HepG2 (cell line): Measurements from ENCODE around the gene DNAJB6. TPM values are rescaled to one million over a fixed set of nuclear protein-coding genes. Genes with fewer than 3 reads are reported as not detected.

ENCODE experiments used
- CEBPB ChIP-seq: IDR thresholded peaks from 2 replicates; pipeline ENCODE4 v1.6.1; 2011; ENCODE audit warnings: low read depth, low read length, improper control_type of control experiment, borderline replicate concordance
- GLI4 ChIP-seq: sonication (generic); formaldehyde crosslinking; IDR thresholded peaks from 2 replicates; pipeline ENCODE4 v1.5.1; 2020; ENCODE audit warnings: missing genetic modification reagents, mild to moderate bottlenecking, moderate library complexity, borderline replicate concordance
- HBP1 ChIP-seq: IDR thresholded peaks from 2 replicates; pipeline ENCODE4 v1.6.1; 2016; ENCODE audit warnings: low read depth, control low read depth
- HNF1A ChIP-seq, 2 experiments: sonication (generic) in 1 of 2; formaldehyde crosslinking in 1 of 2; IDR thresholded peaks; 2 replicates each; pipeline versions ENCODE4 v1.4.0 to v1.6.1; 2016 to 2020; ENCODE audit warnings: borderline replicate concordance in 1 of 2, low read depth in 1 of 2, mild to moderate bottlenecking in 1 of 2, missing genetic modification reagents in 1 of 2
- HOXA3 ChIP-seq: sonication (generic); formaldehyde crosslinking; IDR thresholded peaks from 2 replicates; pipeline ENCODE4 v1.5.0; 2020; ENCODE audit warnings: missing genetic modification reagents
- JARID2 ChIP-seq: sonication (generic); formaldehyde crosslinking; IDR thresholded peaks from 2 replicates; pipeline ENCODE4 v1.8.1; 2023; ENCODE audit warnings: missing genetic modification reagents, inconsistent platforms; ENCODE audit not compliant: insufficient replicate concordance
- NCOA2 ChIP-seq: sonication (generic); formaldehyde crosslinking; IDR thresholded peaks from 2 replicates; pipeline ENCODE4 v1.8.0; 2022; ENCODE audit warnings: inconsistent platforms
- PATZ1 ChIP-seq: sonication (generic); formaldehyde crosslinking; IDR thresholded peaks from 2 replicates; pipeline ENCODE4 v1.4.0; 2020; ENCODE audit warnings: missing genetic modification reagents
- PRDM4 ChIP-seq: sonication (generic); formaldehyde crosslinking; IDR thresholded peaks from 2 replicates; pipeline ENCODE4 v1.9.0; 2021; ENCODE audit warnings: missing genetic modification reagents, borderline replicate concordance
- TBP ChIP-seq: sonication (generic); formaldehyde crosslinking; IDR thresholded peaks from 2 replicates; pipeline ENCODE4 v1.5.0; 2020; ENCODE audit warnings: missing genetic modification reagents
- TEAD2 ChIP-seq: sonication (generic); formaldehyde crosslinking; IDR thresholded peaks from 2 replicates; pipeline ENCODE4 v1.9.0; 2021; ENCODE audit warnings: missing genetic modification reagents
- TFAP4 ChIP-seq: sonication (generic); IDR thresholded peaks from 2 replicates; pipeline ENCODE4 v1.6.1; 2016; ENCODE audit warnings: low read depth, borderline replicate concordance
- TSC22D2 ChIP-seq: sonication (generic); formaldehyde crosslinking; IDR thresholded peaks from 2 replicates; pipeline ENCODE4 v1.5.1; 2020; ENCODE audit warnings: missing genetic modification reagents, mild to moderate bottlenecking, borderline replicate concordance
- USF2 ChIP-seq, 2 experiments: sonication (generic) in 1 of 2; formaldehyde crosslinking in 1 of 2; IDR thresholded peaks; 2 replicates each; pipeline versions ENCODE4 v1.5.1 to v1.6.1; 2011 to 2020; ENCODE audit warnings: borderline replicate concordance in 1 of 2, low read depth in 1 of 2, low read length in 1 of 2, mild to moderate bottlenecking in 1 of 2, missing genetic modification reagents in 1 of 2, moderate library complexity in 1 of 2
- polyA plus RNA-seq, 8 experiments: library from polyadenylated mRNA; depleted of rRNA in 3 of 8; stranded (reverse) in 7 of 8; unstranded in 1 of 8; fragments of >200 nt; fragmentation: Illumina TruSeq in 4 of 8; extraction: Trizol in 4 of 8; gene quantifications; 2 replicates each; pipeline versions ENCODE4 v1.2.1 to v1.2.3, GENCODE V29; 2011 to 2016; ENCODE audit warnings: low read depth in 4 of 8, missing spikeins in 1 of 8, mixed read lengths in 1 of 8; ENCODE audit not compliant: insufficient read depth in 1 of 8
- total RNA-seq, 5 experiments: library from RNA; depleted of rRNA; stranded (reverse); fragments of >200 nt; fragmentation: Illumina TruSeq; extraction: Trizol; gene quantifications; 2 replicates each; pipeline ENCODE4 v1.2.3, GENCODE V29; 2016; ENCODE audit warnings: low read depth in 1 of 5

DNAJB6 gene
- total and polyA plus RNA-seq, 2 of the 13 experiments (the other 11 are each of a cell fraction or from before 2014, with no cell fraction given), result 29.9 to 53.9 TPM

GRCh38 chr7:157425137-157425731 lies 88.4 kb downstream of the DNAJB6 start (continued):
- TF ChIP-seq PATZ1 (CRISPR knock-in tag) (peak; percentile 35; the same call in 1 of the 2 replicates), GLI4 (CRISPR knock-in tag) (no peak), TEAD2 (CRISPR knock-in tag) (no peak), USF2 (IDR thresholded peaks at IDR 0.05; ENCODE audit: low read depth, low read length) (no peak), USF2 (CRISPR knock-in tag; IDR thresholded peaks at IDR 0.05; ENCODE audit: borderline replicate concordance) (no peak), TBP (CRISPR knock-in tag) (no peak), TFAP4 (no peak; the same call in 1 of the 2 replicates), NCOA2 (CRISPR knock-in tag) (no peak), TSC22D2 (CRISPR knock-in tag) (no peak), PRDM4 (CRISPR knock-in tag) (no peak), HOXA3 (peak; percentile 12; the same call in 1 of the 2 replicates), HNF1A (IDR thresholded peaks at IDR 0.05; ENCODE audit: low read depth) (no peak), HNF1A (CRISPR knock-in tag; IDR thresholded peaks at IDR 0.05; ENCODE audit: borderline replicate concordance) (no peak), JARID2 (CRISPR knock-in tag) (no peak), CEBPB (no peak), HBP1 (CRISPR knock-in tag) (no peak)
